Ovary (tissue), 9 donors: ENCODE measurements around the gene TF. TPM values are rescaled to one million over a fixed set of nuclear protein-coding genes. Genes with fewer than 3 reads are reported as not detected.

ENCODE experiments used
- DNase-seq, 5 donors: peaks; one replicate each; pipeline ENCODE4 v3.0.0-alpha.2; 2019 to 2020
- H3K27ac ChIP-seq, 2 donors: fragments of 200-600 bp; one replicate each; pipeline versions ENCODE4 v1.5.1 to v1.8.0; 2019 to 2022
- H3K27me3 ChIP-seq: fragments of 200-600 bp; one replicate; pipeline ENCODE4 v1.8.0; 2022
- H3K36me3 ChIP-seq: fragments of 200-600 bp; sonication (generic); one replicate; pipeline ENCODE4 v1.5.1; 2019
- H3K4me1 ChIP-seq: one replicate; pipeline ENCODE4 v1.8.1; 2013; ENCODE audit warnings: mild to moderate bottlenecking, moderate library complexity; ENCODE audit not compliant: insufficient read depth
- H3K4me3 ChIP-seq: fragments of 200-600 bp; sonication (generic); one replicate; pipeline ENCODE4 v1.5.1; 2017
- H3K9me3 ChIP-seq, 2 donors: fragments of 200-600 bp in 1 of 2; sonication (generic) in 1 of 2; one replicate each; pipeline versions ENCODE4 v1.5.1 to v1.8.1; 2013 to 2019; ENCODE audit warnings: mild to moderate bottlenecking in 1 of 2, moderate library complexity in 1 of 2
- EP300 ChIP-seq: sonication (generic); formaldehyde crosslinking; IDR thresholded peaks from one replicate; pipeline ENCODE4 v1.6.1; 2017; ENCODE audit warnings: antibody characterized with exemption
- POLR2A ChIP-seq: fragments of 450-650 bp; IDR thresholded peaks from one replicate; pipeline ENCODE4 v1.6.1; 2017; ENCODE audit warnings: antibody characterized with exemption, mild to moderate bottlenecking, moderate library complexity
- WGBS, 3 donors: extraction: QIAGEN DNeasy Blood & Tissue Kit in 1 of 3; methylation state at CpG; one replicate each; pipeline versions ENCODE4 v1.1.5 to v1.1.7; 2013 to 2017; 5-methylcytosine and 5-hydroxymethylcytosine counted together
- intact Hi-C, 4 donors: fragments of 100-400 bp; cut with DNase I; formaldehyde crosslinking; loops; one replicate each; pipeline versions ENCODE4 v1.11.0 to v1.15.1; 2022 to 2023
- polyA plus RNA-seq, 2 donors: library from polyadenylated mRNA; stranded (reverse); fragments of 200-250 nt in 1 of 2; fragments of 350-450 nt in 1 of 2; fragmentation: Illumina TruSeq in 1 of 2; extraction: RNeasy Lipid Tissue Mini Kit (QIAGEN cat#74804) in 1 of 2; gene quantifications; one replicate each; pipeline ENCODE4 v1.2.3, GENCODE V29; 2013 to 2014
- total RNA-seq, 7 donors: library from RNA; depleted of rRNA in 2 of 7; stranded (reverse); fragments of >200 nt in 2 of 7; fragmentation: NEBNext Ultra II Directional in 3 of 7; extraction: Animal tissue kit (Norgen Biotek cat#: 25700) in 3 of 7; gene quantifications; one replicate each; pipeline versions ENCODE4 v1.1.0 to v1.2.4, GENCODE V29; 2016 to 2023
- TF ChIP-seq, protein P1 (sequence below), 3 donors: fragments of 450-650 bp in 2 of 3; fragments of 200-600 bp in 1 of 3; IDR thresholded peaks; one replicate each; pipeline versions ENCODE4 v1.5.1 to v1.8.0; 2016 to 2022; ENCODE audit warnings: antibody characterized with exemption in 3 of 3, mild to moderate bottlenecking in 1 of 3
- donor health status: DM: no; HTN: no; CAD: no; lungs with moderate emphysema.
- donor health status: DM: no; HTN: no; CAD: no.
- donor health status: Bipolar disorder and iron deficiency.
- donor health status: DM: yes; HTN: yes; CAD: no.
- donor health status: DM: no; HTN: no; CAD: no.
- donor health status: DM: yes; HTN: yes; CAD: no.

The TF gene
- total and polyA plus RNA-seq, 9 donors = under 0.01 to 18.1 (median 2.0) TPM

DNA sequence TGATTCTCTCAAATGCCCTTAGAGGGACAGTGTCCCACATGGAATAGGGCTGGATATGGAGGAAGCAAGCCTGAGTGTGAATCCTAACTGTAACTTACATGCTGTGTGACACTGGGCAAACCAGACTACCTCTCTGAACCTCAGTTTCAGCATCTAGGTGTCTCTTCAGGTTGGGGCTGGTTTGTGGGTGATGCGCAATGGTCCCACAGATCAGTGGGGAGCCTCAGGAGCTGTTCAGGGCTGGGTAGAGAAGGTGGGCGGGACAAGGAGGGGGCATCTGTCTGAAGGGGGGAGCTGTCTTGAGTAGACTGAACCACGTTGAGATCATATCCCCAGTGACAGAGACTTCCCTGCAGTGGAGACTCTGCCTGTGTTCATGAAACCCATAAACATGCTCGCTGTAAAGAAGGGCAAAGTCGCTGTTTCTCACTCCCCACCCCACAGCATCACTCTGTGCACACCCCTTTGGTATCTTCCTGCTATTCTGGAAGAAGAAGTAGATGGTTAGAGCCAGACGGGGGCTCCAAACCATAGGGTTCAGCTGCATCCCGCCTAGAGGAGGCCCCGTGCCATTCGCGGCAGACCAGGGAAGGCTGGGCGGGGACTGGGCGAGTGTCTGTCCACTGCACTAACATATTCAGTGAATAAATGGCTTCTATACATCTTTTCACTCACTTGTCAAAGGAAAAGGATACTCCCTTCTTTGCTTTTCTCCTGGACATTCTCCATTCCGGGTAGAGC, 87.9 kb downstream of the TF start:
- intact Hi-C loops = loop anchor here in 1 of 4 donors (5.0 kb wide), 1 partner anchor 967 kb away; no protein-coding TSS in a partner anchor
- no peaks in the 10 kb centered on the region for H3K36me3 ChIP-seq
- no peak for TF ChIP-seq EP300
- TF ChIP-seq POLR2A = no peak
- TF ChIP-seq, protein P1, sequence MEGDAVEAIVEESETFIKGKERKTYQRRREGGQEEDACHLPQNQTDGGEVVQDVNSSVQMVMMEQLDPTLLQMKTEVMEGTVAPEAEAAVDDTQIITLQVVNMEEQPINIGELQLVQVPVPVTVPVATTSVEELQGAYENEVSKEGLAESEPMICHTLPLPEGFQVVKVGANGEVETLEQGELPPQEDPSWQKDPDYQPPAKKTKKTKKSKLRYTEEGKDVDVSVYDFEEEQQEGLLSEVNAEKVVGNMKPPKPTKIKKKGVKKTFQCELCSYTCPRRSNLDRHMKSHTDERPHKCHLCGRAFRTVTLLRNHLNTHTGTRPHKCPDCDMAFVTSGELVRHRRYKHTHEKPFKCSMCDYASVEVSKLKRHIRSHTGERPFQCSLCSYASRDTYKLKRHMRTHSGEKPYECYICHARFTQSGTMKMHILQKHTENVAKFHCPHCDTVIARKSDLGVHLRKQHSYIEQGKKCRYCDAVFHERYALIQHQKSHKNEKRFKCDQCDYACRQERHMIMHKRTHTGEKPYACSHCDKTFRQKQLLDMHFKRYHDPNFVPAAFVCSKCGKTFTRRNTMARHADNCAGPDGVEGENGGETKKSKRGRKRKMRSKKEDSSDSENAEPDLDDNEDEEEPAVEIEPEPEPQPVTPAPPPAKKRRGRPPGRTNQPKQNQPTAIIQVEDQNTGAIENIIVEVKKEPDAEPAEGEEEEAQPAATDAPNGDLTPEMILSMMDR (IDR thresholded peaks at IDR 0.05) = no peak

DNA sequence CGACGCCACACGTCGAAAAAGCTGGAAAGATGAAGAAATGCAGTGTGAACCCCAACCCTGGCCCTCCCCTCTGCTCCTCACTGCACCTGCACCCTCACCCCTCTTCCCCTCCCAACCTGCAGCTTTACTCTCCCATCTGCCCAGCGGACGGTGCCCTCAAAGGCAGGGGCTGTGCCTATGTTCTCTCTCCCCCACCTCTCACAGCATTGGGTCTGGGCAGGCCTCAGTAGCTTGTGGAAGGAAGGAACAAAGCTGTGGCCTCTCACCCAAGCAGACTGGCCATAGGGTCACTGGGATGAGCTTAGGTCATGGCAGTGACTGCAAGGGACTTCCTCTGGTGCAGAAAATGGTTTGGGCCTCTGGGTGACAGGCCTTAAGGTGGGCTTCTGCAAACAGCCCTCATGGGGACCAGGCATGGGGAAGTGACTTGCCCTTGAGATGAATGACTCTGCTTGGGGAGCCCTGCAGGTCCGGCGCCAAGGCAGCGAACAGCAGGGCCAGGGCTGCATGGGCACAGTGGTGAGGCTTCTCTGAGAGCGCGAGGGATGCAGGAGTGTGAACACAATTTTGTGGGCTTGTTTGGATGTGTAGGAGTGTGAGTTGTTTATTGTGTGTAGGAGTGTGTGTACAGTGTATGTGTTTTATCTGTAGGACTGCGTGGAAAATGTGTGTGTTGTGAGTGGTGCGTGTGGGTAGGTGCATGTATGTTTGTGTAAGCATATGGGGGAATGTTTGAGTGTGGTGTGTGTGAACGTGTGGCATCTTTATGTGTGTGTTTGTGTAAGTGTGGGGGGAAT, 88.6 kb downstream of the TF start:
- H3K4me3 ChIP-seq = no peak overlapping the region
- DNase-seq = no peak
- TF ChIP-seq, protein P1 (IDR thresholded peaks at IDR 0.05) = no peak
- TF ChIP-seq POLR2A = no peak
- no peak for TF ChIP-seq EP300
- H3K27me3 ChIP-seq = no peaks in the 10 kb centered on the region
- 90 to 92% (median 91%) methylated on average over 14 of the region's 14 CpGs for WGBS, 3 donors
- H3K9me3 ChIP-seq = no peaks in the 10 kb centered on the region
- H3K27ac ChIP-seq = no peak overlapping the region
- intact Hi-C loops = loop anchor here in 1 of 4 donors (5.0 kb wide), 1 partner anchor 968 kb away; no protein-coding TSS in a partner anchor
- no peaks in the 10 kb centered on the region for H3K4me1 ChIP-seq
- H3K36me3 ChIP-seq = no peaks in the 10 kb centered on the region

More for the DNA sequence above, 87.9 kb downstream of the TF start:
- no peak overlapping the region for H3K27ac ChIP-seq
- 84 to 88% (median 85%) methylated on average over 13 of the region's 13 CpGs for WGBS, 3 donors
- DNase-seq = no peak
- no peaks in the 10 kb centered on the region for H3K4me1 ChIP-seq
- H3K27me3 ChIP-seq = no peaks in the 10 kb centered on the region
- H3K4me3 ChIP-seq = no peak overlapping the region
- no peaks in the 10 kb centered on the region for H3K9me3 ChIP-seq

DNA sequence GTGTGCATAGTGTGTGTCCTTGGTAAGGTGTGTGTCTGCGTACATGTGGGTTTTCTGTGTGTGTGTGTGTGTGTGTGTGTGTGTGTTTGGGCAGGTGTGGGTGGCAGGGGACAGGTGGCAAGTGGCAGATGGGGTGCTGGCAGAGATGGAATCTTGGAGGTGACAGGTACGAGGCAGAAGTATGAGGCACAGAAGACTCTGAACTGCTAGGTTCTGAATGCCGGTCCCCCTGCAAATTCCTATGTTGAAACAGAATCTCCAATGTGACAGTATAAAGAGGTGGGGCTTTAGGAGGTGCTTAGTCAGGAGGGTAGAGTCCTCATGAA, 89.2 kb downstream of the TF start:
- TF ChIP-seq, protein P1 (IDR thresholded peaks at IDR 0.05) = no peak
- no peak for TF ChIP-seq EP300
- TF ChIP-seq POLR2A = no peak
- Histone ChIP-seq H3K36me3 (no peaks in the 10 kb centered on the region), H3K9me3 (no peaks in the 10 kb centered on the region), H3K4me3 (no peak overlapping the region), H3K4me1 (no peaks in the 10 kb centered on the region), H3K27me3 (no peaks in the 10 kb centered on the region), H3K27ac (no peak overlapping the region)
- 93 to 96% (median 94%) methylated on average over 3 of the region's 3 CpGs for WGBS, 3 donors
- DNase-seq = no peak
- intact Hi-C loops = no loop called here

DNA sequence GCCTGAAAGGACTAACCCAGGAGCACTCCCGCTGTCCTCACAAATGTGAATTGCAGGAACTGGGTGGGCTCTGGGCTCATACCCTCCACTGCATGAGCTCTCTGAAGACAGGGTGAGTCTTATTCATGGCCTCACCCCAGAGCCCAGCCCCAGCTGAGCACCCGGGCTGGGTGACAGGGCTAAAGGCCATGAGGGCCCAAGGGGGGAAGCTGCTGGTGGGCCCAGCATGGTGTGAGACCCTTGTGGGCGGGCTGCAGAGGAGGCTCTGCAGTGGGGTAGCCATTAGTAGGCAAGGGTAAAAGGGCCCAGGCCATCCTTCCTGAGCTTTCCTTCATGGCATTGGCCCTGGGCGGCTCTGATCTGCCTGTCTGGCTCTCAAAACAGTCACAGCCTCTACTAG, 89.8 kb downstream of the TF start:
- TF ChIP-seq EP300 = no peak
- TF ChIP-seq, protein P1 (IDR thresholded peaks at IDR 0.05) = no peak
- no peak for TF ChIP-seq POLR2A
- Histone ChIP-seq H3K27ac (no peak overlapping the region), H3K9me3 (no peaks in the 10 kb centered on the region), H3K36me3 (no peaks in the 10 kb centered on the region), H3K27me3 (no peaks in the 10 kb centered on the region), H3K4me1 (no peaks in the 10 kb centered on the region), H3K4me3 (no peak overlapping the region)
- DNase-seq = no peak
- intact Hi-C loops = no loop called here
- 81 to 96% (median 96%) methylated on average over 4 of the region's 4 CpGs for WGBS, 3 donors
